EL (cell line): ENCODE measurements around the gene ZFYVE19.

Source experiments
- DNase-seq: peaks from one replicate; pipeline ENCODE4 v3.0.0-alpha.2; 2016

The ZFYVE19 gene

DNA sequence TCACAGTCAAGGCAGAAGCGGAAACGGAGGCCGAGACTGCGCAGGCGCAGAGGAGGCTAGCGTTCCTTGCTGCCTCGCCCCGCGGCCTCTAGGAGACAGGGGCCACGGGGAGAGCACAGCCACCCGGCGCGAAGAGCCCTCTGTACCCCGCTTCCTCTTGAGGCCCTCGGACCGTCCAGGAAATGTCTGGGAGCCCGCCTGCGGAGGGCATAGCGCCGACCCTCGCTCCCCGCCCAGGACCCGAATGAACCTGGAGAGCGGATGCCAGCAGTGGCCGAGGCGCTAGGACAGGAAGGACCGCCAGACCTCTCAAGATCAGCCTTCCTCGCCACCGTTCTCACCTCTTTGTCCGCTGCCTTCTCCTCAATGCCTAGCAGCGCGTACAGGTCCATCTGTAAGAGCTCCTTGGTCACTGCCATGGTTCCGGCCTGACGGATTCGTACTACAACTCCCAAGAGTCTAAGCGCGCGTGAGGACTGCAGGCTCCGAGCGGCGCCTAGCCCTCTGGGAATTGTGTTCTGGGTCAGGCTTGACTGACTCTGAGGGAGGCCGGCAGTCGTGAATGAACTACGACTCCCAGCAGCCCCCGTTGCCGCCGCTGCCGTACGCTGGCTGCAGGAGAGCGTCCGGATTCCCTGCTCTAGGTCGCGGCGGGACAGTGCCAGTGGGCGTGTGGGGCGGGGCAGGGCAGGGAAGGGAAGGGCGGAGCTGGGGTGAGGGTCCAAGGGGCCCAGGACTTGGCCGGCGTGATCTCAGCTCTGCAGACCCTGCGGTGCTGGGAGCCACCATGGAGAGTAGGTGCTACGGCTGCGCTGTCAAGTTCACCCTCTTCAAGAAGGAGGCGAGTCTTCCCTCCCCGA, at the start of gene ZFYVE19, which contains the start of gene DNAJC17:
ZFYVE19 (plus strand) TSS at position 62 of the 860 bp plus-strand sequence; CDS start at position 563, 501 bp downstream.
DNAJC17 (minus strand) TSS at position 446 of the 860 bp plus-strand sequence; CDS start at position 419, 27 bp downstream.
- peak; percentile 98 for DNase-seq

- DNase-seq: no peak
Observed at GRCh38 chr15:40759961-40760360, 46.9 kb upstream of the ZFYVE19 start.

DNA sequence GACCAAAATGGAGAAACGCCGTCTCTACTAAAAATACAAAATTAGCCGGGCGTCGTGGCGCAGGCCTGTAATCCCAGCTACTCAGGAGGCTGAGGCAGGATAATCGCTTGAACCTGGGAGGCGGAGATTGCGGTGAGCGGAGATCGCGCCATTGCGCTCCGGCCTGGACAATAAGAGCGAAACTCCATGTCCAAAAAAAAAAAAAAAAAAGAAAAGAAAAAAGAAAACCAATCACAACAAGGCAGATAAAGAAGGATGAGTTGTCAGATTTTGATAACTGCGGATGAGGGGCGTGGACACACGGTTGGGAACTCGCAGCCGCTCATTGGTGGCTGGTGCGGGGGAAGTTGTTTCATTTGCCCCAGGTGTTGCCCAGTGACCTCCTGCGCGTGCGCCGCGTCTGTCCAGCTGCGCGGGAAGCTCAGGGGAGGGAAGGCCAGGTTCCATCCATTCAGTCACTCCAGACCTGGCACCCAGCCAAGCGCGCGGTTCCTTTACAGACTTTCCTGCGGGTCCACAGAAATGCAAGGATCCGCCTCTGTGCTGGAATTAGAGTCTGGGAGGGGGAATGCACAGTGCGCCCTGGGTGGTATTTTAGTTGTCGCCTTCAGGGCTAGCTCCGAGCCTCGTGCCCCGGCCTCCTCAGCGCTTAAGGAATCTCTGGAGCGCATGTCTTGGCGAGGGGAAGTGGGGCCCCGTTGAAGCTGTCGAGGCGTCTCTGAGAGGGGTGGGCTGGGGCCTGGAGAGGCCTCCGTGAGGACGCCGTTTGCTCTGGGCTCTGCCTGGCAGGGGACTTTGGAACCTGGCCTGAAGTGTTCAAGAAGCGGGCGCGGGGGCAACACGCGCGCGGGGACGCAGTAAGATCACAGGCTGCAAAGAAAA, 43.7 kb upstream of the ZFYVE19 start:
- peak; percentile 59 for DNase-seq

DNA sequence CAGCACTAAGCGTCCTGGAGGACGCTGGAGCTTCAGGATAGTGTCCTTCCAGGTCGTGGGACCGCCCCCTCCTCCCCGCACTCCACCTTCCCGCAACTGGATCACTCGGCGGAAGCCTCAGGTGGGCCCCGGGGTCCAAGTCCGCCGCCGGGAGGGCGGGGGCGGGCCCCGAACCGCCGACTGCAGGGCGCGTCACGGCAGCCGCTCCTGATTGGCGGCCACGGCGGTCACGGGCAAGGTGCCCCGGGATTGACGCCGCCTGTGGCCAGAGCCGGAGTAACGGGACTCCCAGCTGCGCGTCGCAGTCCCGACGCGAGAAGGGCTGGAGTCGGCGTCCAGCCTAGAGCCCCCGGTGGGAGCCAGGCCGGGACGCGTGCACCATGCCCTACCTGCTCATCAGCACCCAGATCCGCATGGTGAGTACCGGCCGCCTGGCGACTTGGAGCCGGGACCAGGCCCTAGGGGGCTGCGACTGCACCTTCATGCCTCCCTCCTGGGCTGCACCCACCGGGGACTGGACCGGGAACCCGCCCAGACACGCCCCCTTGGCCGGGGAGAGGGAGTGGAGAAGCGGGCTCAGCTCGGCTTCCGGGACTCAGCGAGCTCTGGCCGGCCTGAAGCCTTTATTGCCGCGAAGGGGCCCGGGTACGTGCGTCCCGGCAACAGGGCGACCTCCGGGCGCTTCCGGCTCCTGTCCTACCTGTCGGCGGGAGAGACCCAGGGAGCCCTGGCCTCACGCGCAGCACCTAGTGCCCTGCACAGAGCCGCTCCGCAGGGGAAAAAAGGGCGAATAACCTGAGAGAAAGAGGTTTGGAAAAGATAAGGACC, 42.9 kb upstream of the ZFYVE19 start, which contains the start of gene GCHFR:
GCHFR (plus strand) TSS at position 268 of the 828 bp plus-strand sequence; CDS start at position 381, 113 bp downstream.
- peak; percentile 73 for DNase-seq

GRCh38 chr15:40764629-40765103, 42.2 kb upstream of the ZFYVE19 start:
- DNase-seq: no peak

GRCh38 chr15:40766194-40766815, 40.6 kb upstream of the ZFYVE19 start:
- DNase-seq: no peak

- DNase-seq: no peak
Observed at GRCh38 chr15:40766906-40767837, 39.7 kb upstream of the ZFYVE19 start.

DNA sequence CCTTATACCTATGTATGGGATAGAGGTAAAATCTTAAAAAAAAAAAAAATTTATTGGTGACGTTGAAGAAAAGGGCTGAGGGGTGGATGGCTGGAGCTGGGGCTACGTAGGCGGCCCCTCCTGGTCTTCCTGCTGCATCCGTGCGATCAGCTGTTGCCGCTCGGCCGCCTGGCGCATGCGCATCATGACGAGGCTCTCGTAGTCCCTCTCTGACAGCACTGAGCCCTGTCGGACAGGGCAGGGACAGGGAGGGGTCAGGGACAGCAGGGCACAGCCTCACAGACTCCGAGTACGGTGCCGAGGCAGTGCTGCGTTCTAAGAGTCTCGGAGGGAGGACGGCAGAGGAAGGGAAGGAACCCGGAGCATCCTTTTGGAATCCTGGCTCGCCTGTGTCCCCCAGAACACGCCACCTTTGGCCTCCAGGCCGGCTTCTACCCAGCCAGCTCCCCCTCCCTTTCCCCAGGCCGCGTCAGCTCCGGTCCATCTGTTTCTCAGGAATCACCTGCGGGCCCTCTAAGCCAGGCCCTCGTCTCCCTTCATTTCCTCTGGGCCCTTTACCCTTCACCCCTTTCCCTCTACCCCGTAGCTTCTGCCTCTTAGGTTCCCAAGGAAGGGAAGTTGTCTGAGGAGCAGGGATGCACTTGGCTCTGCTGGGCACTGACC, 38.9 kb upstream of the ZFYVE19 start:
- DNase-seq: no peak

- DNase-seq: no peak
Observed at GRCh38 chr15:40768521-40769273, 38.2 kb upstream of the ZFYVE19 start.

DNA sequence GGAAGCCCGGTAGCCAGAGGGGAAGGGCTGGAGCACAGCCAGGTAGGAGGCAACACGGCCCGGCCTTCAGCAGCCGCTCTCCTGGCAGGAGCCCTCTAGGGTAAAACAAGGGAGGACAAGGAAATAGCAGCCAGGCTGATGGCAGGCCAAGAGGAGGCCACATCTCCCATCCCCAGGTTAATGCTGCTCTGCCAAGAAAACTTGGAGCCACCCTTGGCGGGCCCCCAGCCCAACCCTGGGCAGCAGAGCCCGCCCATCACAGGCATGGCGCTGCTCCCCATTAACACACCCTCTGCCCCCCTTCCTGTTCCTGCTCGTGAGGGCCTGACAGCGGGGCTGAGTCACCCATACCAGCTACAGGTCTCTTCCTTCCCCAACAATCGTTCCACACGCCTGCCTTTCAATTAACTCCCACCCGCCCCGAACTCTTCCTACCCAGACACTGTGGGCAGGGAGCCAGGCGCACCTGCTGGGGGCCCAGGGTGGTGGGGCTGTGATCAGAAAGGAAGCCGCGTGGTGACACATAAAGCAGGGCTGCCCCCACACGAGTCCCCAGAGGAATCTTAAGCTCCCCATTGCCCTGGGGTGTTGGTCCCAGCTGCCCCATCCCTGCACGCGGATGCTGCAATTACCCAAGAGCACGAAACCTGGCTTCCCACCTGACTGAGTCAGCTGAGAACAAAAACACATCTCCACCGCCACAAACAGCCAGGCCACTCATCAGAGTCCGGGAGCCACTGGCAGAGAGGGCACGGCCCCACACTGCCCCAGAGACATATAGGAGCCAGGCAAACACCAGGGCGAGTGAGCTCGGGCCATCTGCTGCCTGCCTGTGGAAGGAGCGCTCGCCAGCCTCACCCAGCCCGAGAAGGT, 37.4 kb upstream of the ZFYVE19 start, which contains the start of gene C15orf62:
C15orf62 (plus strand) TSS at position 707 of the 873 bp plus-strand sequence. CDS start 516 bp downstream, outside the sequence.
- no peak for DNase-seq

DNA sequence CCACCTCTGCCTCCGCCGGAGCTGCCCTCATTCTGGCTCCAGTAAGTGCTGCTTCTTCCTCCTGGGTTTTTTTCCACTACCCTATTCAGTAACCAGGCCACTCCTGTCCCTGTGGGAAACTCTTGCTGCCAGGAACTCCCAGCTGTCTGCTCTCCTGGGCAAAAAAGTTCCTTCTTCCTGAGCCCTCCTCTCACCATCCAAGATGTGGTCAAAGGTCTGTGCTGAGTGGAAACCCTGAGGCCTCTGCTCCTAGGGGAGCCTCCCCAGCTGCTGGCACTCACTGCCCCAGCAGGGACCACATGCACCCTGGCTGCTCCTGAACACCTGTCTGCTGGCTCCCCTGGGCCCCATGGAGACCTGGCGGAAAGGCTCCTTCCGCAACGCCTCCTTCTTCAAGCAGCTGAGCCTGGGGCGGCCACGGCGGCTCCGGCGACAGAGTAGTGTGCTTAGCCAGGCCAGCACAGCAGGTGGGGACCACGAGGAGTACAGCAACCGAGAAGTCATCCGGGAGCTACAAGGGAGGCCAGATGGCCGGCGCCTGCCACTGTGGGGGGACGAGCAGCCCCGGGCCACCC, 36.7 kb upstream of the ZFYVE19 start:
- no peak for DNase-seq

GRCh38 chr15:40771242-40771641, 35.6 kb upstream of the ZFYVE19 start:
- DNase-seq: no peak

- DNase-seq: no peak
Observed at GRCh38 chr15:40772014-40772413, 34.9 kb upstream of the ZFYVE19 start.

DNA sequence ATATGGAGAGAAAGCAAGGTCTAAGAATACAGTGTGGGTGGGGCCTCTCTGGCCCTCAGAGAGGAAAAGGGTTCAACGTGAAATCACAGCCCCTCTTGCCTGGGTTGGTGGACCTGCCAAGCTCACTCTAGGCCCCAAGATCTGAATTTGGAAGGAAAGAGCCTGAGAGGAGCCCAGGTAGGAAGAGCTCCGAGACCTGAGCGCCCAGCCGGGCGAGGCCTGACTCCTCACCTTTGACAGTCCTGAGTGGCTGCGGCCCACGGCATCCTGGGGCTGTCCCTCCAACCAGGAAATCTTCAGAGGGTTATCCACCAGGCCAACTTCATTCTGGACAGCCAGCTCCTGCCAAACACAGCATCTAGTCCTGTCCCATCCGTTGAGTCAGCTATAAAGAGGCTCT, 33.4 kb upstream of the ZFYVE19 start:
- DNase-seq: no peak

DNA sequence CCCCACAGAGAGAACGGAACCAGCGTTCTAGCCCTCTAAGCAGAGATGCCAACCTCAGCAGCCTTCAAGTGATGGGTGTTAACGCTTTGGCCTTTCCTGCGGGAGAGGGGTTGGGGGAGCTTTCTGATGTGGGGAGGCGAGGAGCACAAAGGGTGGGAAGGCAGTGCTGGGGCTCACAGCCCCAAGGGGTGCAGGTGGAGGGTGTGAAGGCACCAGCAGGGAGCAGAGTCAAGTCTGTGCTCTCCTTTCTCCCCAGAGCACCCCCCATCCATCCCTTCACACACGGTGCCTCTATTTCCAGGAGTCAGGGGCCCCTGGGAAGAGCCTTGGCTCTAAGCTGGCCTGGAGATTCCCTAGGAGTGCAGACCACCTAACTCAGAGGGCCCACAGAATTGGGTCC, 33.0 kb upstream of the ZFYVE19 start:
- no peak for DNase-seq

- no peak for DNase-seq
Observed at GRCh38 chr15:40775007-40775406, 31.9 kb upstream of the ZFYVE19 start.

GRCh38 chr15:40775740-40776536, 31.0 kb upstream of the ZFYVE19 start:
- no peak for DNase-seq
